Loucy (cell line): ENCODE measurements around the gene MLNR.

Experiments
- H2AFZ ChIP-seq: fragments of 200-600 bp; sonication (generic); 2 replicates; pipeline ENCODE4 v1.6.0; 2016; ENCODE audit warnings: antibody characterized with exemption, mild to moderate bottlenecking, low read length, moderate library complexity
- H3F3A ChIP-seq: fragments of 200-600 bp; 2 replicates; pipeline ENCODE4 v1.6.0; 2016; ENCODE audit warnings: antibody characterized with exemption, low read depth, mild to moderate bottlenecking
- H3K27me3 ChIP-seq: fragments of 200-600 bp; sonication (generic); 2 replicates; pipeline ENCODE4 v1.6.1; 2014; ENCODE audit warnings: low read length, mild to moderate bottlenecking; ENCODE audit not compliant: insufficient read depth, poor library complexity, severe bottlenecking
- H3K36me3 ChIP-seq: fragments of 200-600 bp; sonication (generic); 2 replicates; pipeline ENCODE4 v1.6.1; 2016; ENCODE audit warnings: low read length; ENCODE audit not compliant: insufficient read depth
- H3K4me1 ChIP-seq: fragments of 200-600 bp; sonication (generic); 2 replicates; pipeline ENCODE4 v1.5.1; 2014; ENCODE audit warnings: low read length, mild to moderate bottlenecking; ENCODE audit not compliant: insufficient read depth, poor library complexity, severe bottlenecking
- H3K4me2 ChIP-seq: fragments of 200-600 bp; sonication (generic); 2 replicates; pipeline ENCODE4 v1.6.0; 2014; ENCODE audit warnings: antibody characterized with exemption, low read length, low read depth, mild to moderate bottlenecking; ENCODE audit not compliant: poor library complexity, severe bottlenecking
- H3K4me3 ChIP-seq: fragments of 200-600 bp; sonication (generic); 2 replicates; pipeline ENCODE4 v1.5.1; 2014; ENCODE audit warnings: low read length, mild to moderate bottlenecking, mixed read lengths; ENCODE audit not compliant: poor library complexity, severe bottlenecking
- H3K79me2 ChIP-seq: fragments of 200-600 bp; sonication (generic); 2 replicates; pipeline ENCODE4 v1.6.1; 2014; ENCODE audit warnings: low read length; ENCODE audit not compliant: insufficient read depth
- H3K9ac ChIP-seq: fragments of 200-600 bp; sonication (generic); 2 replicates; pipeline ENCODE4 v1.6.0; 2014; ENCODE audit warnings: mild to moderate bottlenecking, low read depth, low read length, moderate library complexity; ENCODE audit not compliant: poor library complexity, severe bottlenecking
- H3K9me2 ChIP-seq: fragments of 200-600 bp; sonication (generic); replicated peaks from 2 replicates; pipeline ENCODE4 v1.6.1; 2016; ENCODE audit warnings: low read depth, low read length, mixed read lengths
- H3K9me3 ChIP-seq: fragments of 200-600 bp; sonication (generic); 2 replicates; pipeline ENCODE4 v1.6.1; 2014; ENCODE audit warnings: mild to moderate bottlenecking, antibody characterized with exemption, low read length, low read depth; ENCODE audit not compliant: insufficient read depth
- H4K20me1 ChIP-seq: fragments of 200-600 bp; sonication (generic); 2 replicates; pipeline ENCODE4 v1.6.0; 2014; ENCODE audit warnings: antibody characterized with exemption, low read length, mild to moderate bottlenecking; ENCODE audit not compliant: insufficient read depth, poor library complexity, severe bottlenecking
- CTCF ChIP-seq: fragments of 200-600 bp; sonication (generic); conservative IDR thresholded peaks from 2 replicates; pipeline ENCODE4 v1.5.1; 2014; ENCODE audit warnings: mild to moderate bottlenecking, antibody characterized with exemption, low read length
- EZH2phosphoT487 ChIP-seq: fragments of 200-600 bp; IDR thresholded peaks from 2 replicates; pipeline ENCODE4 v1.6.1; 2018; ENCODE audit warnings: antibody characterized with exemption, mild to moderate bottlenecking, moderate library complexity, borderline replicate concordance

MLNR gene

DNA sequence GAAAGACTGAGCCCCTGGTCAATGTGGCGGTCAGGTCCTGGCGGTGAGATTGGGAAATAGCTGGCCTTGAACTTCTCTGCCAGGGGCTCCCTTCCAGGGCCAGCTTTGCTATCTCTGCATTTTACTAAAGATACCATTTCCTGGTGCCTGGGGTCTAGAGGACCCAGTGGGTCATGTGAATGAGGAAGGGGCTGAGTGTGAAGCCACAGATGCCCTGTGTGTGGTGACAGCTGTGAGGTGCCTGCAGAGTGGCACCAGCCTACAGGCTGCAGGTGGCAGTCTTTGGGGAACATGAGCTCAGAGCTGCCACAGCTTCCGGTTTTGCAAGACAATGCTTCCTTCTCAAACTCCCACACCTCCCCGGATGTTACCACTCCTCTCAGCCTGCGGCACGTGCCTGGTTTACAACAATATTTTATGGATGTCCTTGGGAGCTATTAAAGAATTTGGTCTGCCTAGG lies 5.2 kb upstream of the MLNR start:
- TF ChIP-seq CTCF (peak; percentile 53), EZH2phosphoT487 (no peak)
- no peaks in the 10 kb centered on the region for H3K9me3 ChIP-seq
- H3F3A ChIP-seq, result no peaks in the 10 kb centered on the region
- no peaks in the 10 kb centered on the region for H3K9me2 ChIP-seq
- no peaks in the 10 kb centered on the region for H3K79me2 ChIP-seq
- H3K9ac ChIP-seq, result no peak overlapping the region
- H3K4me3 ChIP-seq, result peak overlapping the region; percentile 49
- H3K4me2 ChIP-seq, result peak overlapping the region; percentile 47
- H4K20me1 ChIP-seq, result no peaks in the 10 kb centered on the region
- no peaks in the 10 kb centered on the region for H3K36me3 ChIP-seq
- H3K4me1 ChIP-seq, result peaks cover 12% of the 10 kb centered on the region
- peak overlapping the region; percentile 83 for H2AFZ ChIP-seq
- H3K27me3 ChIP-seq, result no peaks in the 10 kb centered on the region

DNA sequence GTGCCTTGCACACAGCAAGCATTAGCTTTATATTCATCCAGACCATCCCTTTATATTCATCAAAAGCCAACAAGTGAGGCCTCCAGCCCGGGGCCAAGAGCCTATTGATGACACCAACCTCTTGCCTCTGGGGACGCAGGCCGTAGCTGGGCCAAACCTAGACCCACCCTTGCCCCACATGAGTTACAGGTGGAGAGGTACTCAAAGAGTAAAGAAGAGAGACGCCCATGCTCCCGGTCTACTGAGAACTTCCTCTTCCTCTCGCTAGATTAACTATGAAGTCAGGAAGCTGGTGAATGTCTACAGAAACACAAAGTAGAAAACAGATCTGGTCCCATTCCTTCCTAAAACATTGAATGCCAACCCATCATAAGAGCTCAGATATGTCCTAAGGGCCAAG lies 3.8 kb upstream of the MLNR start:
- Histone ChIP-seq H2AFZ (no peak overlapping the region), H3K9me2 (no peaks in the 10 kb centered on the region), H3K36me3 (no peaks in the 10 kb centered on the region), H3K4me1 (peaks cover 12% of the 10 kb centered on the region), H3K4me3 (no peak overlapping the region), H3F3A (no peaks in the 10 kb centered on the region), H3K27me3 (peaks cover 3% of the 10 kb centered on the region), H3K9me3 (no peaks in the 10 kb centered on the region), H4K20me1 (no peaks in the 10 kb centered on the region), H3K79me2 (no peaks in the 10 kb centered on the region), H3K9ac (no peak overlapping the region), H3K4me2 (no peak overlapping the region)
- TF ChIP-seq EZH2phosphoT487, result no peak
- no peak for TF ChIP-seq CTCF

- Histone ChIP-seq H3K4me2 (no peak overlapping the region), H3F3A (no peaks in the 10 kb centered on the region), H3K9ac (no peak overlapping the region), H4K20me1 (no peaks in the 10 kb centered on the region), H2AFZ (no peak overlapping the region), H3K36me3 (no peaks in the 10 kb centered on the region), H3K4me1 (peaks cover 12% of the 10 kb centered on the region), H3K4me3 (no peak overlapping the region), H3K79me2 (no peaks in the 10 kb centered on the region), H3K9me2 (no peaks in the 10 kb centered on the region), H3K9me3 (no peaks in the 10 kb centered on the region), H3K27me3 (peaks cover 13% of the 10 kb centered on the region)
- no peak for TF ChIP-seq EZH2phosphoT487
- TF ChIP-seq CTCF, result no peak
Measured at GRCh38 chr13:49217962-49218492, 2.1 kb upstream of the MLNR start.
